ENCODE data around the gene SORCS2.

GRCh38 chr4:7535619-7536018 is 343.3 kb downstream of the SORCS2 start:
- no peak for TF ChIP-seq POLR2A (IDR thresholded peaks at IDR 0.05)
- TF ChIP-seq, protein P1, sequence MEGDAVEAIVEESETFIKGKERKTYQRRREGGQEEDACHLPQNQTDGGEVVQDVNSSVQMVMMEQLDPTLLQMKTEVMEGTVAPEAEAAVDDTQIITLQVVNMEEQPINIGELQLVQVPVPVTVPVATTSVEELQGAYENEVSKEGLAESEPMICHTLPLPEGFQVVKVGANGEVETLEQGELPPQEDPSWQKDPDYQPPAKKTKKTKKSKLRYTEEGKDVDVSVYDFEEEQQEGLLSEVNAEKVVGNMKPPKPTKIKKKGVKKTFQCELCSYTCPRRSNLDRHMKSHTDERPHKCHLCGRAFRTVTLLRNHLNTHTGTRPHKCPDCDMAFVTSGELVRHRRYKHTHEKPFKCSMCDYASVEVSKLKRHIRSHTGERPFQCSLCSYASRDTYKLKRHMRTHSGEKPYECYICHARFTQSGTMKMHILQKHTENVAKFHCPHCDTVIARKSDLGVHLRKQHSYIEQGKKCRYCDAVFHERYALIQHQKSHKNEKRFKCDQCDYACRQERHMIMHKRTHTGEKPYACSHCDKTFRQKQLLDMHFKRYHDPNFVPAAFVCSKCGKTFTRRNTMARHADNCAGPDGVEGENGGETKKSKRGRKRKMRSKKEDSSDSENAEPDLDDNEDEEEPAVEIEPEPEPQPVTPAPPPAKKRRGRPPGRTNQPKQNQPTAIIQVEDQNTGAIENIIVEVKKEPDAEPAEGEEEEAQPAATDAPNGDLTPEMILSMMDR (IDR thresholded peaks at IDR 0.05), result no peak

All from breast epithelium (tissue), 3 donors.